BE2C (cell line): Measurements from ENCODE around the gene FNIP1.

ENCODE experiments used
- DNase-seq: peaks from one replicate; pipeline ENCODE4 v3.0.0-alpha.2; 2020
- H3K27me3 ChIP-seq: fragments of 250-450 bp; sonication (Bioruptor Pico); 2 replicates; pipeline ENCODE4 v1.5.1; 2020; ENCODE audit warnings: mild to moderate bottlenecking
- H3K36me3 ChIP-seq: fragments of 250-450 bp; sonication (Bioruptor Pico); 2 replicates; pipeline ENCODE4 v1.5.1; 2020; ENCODE audit warnings: mild to moderate bottlenecking
- H3K4me1 ChIP-seq: fragments of 250-450 bp; sonication (Bioruptor Pico); 2 replicates; pipeline ENCODE4 v1.5.1; 2020
- H3K4me3 ChIP-seq: 2 replicates; pipeline ENCODE4 v1.5.1; 2011; ENCODE audit warnings: low read depth, low read length
- H3K9me3 ChIP-seq: fragments of 250-450 bp; sonication (Bioruptor Pico); 2 replicates; pipeline ENCODE4 v1.5.1; 2020
- TF ChIP-seq, protein P1 (sequence below): IDR thresholded peaks from 2 replicates; pipeline ENCODE4 v1.5.1; 2012; ENCODE audit warnings: mild to moderate bottlenecking, low read depth, low read length

Gene FNIP1

DNA sequence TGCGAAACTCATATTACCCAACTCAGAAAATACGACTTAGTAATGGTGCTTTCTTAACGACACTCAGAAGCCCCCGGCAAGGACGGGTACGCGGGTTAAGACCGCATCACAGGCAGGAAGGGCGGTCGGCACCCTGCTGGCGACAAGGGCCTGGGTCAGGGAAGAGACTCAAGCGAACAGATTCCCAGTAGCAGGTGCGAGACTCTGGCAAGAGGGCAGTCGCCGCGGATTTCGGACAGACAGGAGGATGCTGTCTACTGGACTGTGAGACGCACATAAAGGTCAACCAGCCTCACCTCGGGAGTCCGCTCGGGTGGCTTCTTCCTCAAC lies 162.2 kb downstream of the FNIP1 start:
- Histone ChIP-seq H3K27me3 (no peaks in the 10 kb centered on the region), H3K4me1 (no peaks in the 10 kb centered on the region), H3K36me3 (no peaks in the 10 kb centered on the region), H3K9me3 (no peaks in the 10 kb centered on the region), H3K4me3 (peak overlapping the region; percentile 96)
- TF ChIP-seq, protein P1, sequence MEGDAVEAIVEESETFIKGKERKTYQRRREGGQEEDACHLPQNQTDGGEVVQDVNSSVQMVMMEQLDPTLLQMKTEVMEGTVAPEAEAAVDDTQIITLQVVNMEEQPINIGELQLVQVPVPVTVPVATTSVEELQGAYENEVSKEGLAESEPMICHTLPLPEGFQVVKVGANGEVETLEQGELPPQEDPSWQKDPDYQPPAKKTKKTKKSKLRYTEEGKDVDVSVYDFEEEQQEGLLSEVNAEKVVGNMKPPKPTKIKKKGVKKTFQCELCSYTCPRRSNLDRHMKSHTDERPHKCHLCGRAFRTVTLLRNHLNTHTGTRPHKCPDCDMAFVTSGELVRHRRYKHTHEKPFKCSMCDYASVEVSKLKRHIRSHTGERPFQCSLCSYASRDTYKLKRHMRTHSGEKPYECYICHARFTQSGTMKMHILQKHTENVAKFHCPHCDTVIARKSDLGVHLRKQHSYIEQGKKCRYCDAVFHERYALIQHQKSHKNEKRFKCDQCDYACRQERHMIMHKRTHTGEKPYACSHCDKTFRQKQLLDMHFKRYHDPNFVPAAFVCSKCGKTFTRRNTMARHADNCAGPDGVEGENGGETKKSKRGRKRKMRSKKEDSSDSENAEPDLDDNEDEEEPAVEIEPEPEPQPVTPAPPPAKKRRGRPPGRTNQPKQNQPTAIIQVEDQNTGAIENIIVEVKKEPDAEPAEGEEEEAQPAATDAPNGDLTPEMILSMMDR, result peak; percentile 32
- peak; percentile 81 for DNase-seq

DNA sequence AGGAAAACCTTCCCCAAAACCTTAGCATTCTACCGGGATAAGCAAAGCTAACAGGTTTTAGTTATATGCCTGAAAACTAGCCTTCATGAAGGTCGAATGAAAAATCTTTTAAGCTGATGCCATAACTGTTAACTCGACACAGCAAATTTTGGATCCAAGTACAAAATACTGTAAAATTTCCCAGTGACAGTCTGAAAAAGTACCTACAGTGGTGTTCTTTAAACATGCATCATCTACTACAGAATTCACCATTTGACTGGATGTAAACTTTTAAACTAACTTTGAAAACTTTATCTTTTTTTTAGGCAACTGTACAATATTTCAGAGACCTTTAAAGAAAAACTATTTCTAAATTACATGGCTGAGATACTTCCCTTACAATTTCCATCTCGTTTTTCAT lies 162.6 kb downstream of the FNIP1 start:
- no peak for DNase-seq
- no peaks in the 10 kb centered on the region for H3K4me1 ChIP-seq
- no peaks in the 10 kb centered on the region for H3K27me3 ChIP-seq
- H3K4me3 ChIP-seq, result peak overlapping the region; percentile 96
- TF ChIP-seq, protein P1, result no peak
- H3K9me3 ChIP-seq, result no peaks in the 10 kb centered on the region
- no peaks in the 10 kb centered on the region for H3K36me3 ChIP-seq

DNA sequence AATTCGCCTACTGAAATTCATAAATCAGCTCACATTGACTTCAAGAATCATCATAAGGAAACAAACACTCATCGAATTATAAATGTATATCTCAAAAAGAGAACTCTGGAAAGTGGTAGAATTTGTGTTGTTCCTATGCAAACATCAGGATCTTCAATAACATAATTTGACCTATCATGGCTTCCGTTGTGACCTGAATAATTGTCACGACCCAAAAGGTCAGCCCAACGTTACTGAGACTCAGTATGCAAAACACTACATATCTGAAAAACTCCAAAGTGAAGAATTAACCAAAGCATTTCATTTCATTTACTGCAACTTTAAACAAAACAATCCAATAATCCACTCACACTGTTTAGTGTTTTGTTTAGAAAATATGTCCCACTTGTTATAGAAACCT lies 163.0 kb downstream of the FNIP1 start:
- DNase-seq, result no peak
- H3K36me3 ChIP-seq, result no peaks in the 10 kb centered on the region
- H3K4me1 ChIP-seq, result no peaks in the 10 kb centered on the region
- TF ChIP-seq, protein P1, result no peak
- H3K27me3 ChIP-seq, result no peaks in the 10 kb centered on the region
- no peaks in the 10 kb centered on the region for H3K9me3 ChIP-seq
- H3K4me3 ChIP-seq, result peak overlapping the region; percentile 96

DNA sequence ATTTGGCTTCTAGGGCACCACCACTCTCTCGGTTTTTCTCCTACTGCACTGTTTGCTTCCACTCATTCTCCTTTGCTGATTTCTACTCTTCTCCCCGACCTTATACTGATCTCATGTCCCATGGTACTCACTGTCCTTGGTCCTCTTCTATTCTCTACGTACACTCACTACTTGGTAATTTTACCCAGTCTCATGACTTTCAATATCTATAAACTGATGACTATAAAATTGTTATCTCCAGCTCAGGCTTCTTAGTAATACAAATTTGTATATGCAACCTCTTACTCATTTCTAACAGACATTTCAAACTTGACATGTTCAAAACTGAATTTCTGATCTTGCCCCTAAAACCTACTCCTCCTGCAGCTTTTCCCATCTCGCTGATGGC lies 165.9 kb downstream of the FNIP1 start:
- H3K36me3 ChIP-seq, result no peaks in the 10 kb centered on the region
- no peaks in the 10 kb centered on the region for H3K27me3 ChIP-seq
- H3K4me3 ChIP-seq, result no peak overlapping the region
- TF ChIP-seq, protein P1, result no peak
- no peaks in the 10 kb centered on the region for H3K4me1 ChIP-seq
- no peaks in the 10 kb centered on the region for H3K9me3 ChIP-seq
- no peak for DNase-seq

DNA sequence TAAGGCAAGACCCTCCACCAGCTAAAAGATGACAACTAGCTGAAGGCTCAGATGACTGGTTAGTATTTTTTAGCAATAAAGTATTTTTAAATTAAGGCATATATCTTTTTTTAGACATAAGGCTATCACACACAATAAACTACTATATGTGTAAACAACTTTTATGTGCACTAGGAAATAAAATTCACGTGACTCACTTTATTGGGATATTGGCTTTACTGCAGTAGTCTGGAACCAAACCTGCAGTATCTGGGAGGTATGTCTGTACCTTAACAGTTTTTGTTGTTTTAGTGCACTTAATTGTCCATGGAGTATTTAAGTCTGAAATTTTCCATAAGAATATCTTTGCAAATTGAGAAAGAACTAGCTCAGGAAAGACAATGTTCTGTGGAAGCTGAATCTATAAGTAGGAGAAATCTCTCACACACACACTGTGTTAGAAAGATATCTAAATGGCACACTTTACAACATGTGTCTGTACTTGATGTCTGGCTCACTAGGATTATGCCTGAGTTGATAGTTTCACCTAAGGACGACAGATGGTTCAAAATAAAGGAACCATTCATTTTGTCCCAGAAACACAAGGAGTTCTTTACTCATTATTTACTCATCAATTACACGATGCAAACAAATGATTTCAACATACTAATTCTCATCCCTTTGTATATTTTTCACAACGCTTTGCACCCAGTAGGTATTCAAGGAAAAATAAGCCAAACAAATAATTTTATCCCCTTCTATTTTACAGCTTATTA lies 166.4 kb downstream of the FNIP1 start:
- H3K27me3 ChIP-seq, result no peaks in the 10 kb centered on the region
- no peaks in the 10 kb centered on the region for H3K4me1 ChIP-seq
- TF ChIP-seq, protein P1, result no peak
- no peak for DNase-seq
- H3K9me3 ChIP-seq, result no peaks in the 10 kb centered on the region
- H3K4me3 ChIP-seq, result no peak overlapping the region
- H3K36me3 ChIP-seq, result no peaks in the 10 kb centered on the region

DNA sequence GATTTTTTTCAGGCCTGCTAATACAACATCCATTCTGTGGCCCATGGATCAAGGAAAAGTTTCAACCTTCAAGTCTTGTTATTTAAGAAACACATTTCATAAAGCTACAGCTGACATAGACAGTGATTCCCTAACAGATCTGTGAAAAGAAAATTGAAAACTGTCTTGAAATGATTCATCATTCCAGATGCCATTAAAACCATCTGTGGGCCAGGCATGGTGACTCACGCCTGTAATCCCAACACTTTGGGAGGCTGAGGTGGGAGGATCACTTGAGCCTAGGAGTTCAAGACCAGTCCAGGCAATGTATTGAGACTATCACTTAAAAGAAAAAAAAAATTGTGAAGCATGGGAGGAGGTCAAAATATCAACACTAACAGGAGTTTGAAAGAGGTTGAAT lies 167.8 kb downstream of the FNIP1 start:
- no peak overlapping the region for H3K4me3 ChIP-seq
- DNase-seq, result no peak
- no peaks in the 10 kb centered on the region for H3K27me3 ChIP-seq
- no peaks in the 10 kb centered on the region for H3K4me1 ChIP-seq
- TF ChIP-seq, protein P1, result no peak
- no peaks in the 10 kb centered on the region for H3K9me3 ChIP-seq
- no peaks in the 10 kb centered on the region for H3K36me3 ChIP-seq
